CMK (cell line): ENCODE measurements around the gene UCP2.

Experiments
- DNase-seq: peaks from one replicate; pipeline ENCODE4 v3.0.0-alpha.2; 2010; ENCODE audit warnings: low read depth

Gene UCP2

DNA sequence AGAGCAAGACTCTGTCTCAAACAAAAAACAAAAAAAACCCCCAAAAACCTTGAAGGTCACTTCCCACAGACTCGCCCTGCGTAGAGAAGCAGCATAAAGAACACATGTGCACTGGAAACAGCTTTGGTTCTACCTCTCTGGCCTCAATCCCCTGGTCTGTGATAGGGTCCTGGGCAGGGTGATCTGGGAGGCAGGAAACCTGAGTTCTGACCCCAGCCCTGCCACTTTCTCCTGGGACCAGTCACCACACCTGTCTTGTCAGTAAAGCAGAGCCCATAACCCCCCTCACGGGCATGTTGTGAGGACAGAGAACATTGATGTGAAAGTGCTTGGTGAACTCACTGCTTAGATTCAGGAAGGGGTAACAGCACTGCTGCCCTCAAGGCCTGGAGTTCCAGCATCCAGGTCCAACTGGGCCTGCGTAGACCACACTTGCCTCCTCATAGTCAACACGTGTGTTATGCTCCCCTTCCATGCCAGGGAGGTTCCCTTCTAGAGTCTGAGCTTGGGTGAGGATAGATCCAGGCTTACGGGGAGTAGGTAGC, 11.4 kb downstream of the UCP2 start:
- DNase-seq = no peak

DNA sequence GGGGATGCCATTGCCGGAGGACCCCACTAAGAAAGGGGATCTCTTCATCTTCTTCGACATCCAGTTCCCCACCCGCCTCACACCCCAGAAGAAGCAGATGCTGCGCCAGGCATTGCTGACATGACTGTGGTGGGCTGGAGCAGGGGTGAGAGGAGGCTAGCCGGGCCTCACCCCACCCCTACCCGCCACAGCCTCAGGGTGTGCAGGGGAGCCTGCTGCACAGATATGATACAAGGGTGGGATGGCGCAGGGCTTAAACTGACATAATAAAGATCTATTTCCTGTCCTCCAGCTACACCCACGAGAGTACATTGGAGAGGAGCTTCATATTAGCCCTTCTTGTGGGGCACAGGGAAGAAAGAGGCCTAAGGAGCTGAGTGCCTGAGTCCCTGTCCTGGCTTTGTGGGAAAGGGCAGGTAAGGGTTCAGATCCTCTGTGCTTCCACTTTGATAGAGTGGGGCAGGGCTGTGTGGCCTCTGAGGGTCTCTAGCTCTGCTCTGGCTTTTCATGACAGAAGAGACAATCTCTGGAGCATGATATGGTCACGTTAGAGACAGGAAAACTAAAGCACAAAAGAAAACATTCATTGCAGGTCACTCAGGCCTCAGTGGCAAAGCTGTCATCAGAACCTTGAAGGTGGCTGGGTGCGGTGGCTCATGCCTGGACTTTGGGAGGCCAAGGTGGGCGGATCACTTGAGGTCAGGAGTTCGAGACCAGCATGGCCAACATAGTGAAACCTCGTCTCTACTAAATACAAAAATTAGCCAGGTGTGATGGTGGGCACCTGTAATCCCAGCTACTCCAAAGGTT, 12.4 kb downstream of the UCP2 start:
- no peak for DNase-seq

DNA sequence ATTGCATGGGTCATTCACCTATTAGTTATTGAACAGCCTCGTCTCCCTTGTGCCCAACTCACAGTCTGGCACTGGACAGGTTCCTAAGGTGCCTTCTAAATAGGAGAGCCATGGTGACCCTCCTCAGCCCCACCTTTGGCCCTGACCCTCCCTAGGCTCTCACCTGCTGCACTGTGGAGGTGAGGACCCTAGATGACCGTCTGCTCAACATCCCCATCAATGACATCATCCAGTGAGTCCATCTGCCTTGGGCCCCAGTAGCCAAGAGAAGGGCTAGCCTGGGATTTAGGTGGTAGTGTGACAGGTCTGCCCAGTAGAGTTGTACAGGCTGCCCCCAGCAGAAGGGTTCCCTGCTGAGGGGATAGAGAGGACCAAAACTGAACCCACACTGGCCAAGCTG, 13.6 kb downstream of the UCP2 start:
- DNase-seq = no peak

DNA sequence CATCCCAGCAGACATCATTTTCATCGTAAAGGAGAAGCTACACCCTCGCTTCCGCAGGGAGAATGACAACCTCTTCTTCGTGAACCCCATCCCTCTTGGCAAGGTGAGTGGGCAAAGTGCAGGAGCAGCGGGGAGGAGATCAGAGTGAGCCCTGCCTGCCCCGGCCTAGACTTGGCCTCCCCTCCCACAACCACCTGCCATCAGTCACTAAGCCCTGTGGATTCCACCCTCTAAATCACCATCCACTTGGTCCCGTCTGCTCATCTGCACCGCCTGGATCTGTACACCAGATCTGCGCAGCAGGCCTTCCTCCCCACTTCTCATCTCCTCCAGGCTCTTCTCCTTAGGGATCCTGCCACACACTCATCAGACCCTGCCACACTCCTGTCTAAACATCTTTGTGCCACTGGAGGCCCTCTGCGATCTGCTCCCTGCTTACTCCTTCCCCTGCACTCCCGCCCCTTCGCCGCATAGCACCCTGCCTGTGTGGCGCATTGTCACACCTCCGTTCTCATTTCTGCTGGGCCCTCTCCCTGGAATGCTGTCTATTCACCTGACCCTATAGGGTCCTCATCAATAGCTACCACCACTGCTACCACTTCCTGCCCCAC, 14.2 kb downstream of the UCP2 start:
- DNase-seq = no peak

DNA sequence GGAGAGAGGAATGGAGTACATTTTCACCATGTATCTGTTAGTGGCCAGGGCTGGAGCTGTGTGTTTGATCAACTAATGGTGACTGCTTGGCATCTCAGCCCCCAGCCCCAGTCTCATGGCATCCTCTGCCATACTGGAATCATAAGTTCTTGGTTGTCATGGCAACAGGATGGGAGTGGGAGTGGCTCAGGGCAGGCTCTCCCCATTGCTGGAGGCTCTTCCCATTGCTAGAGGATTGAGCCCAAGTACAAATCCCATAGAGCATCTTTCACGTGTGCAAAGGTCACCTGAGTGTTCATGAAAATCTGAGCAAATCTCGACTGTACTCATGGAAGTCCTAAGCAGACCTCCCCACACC, 16.9 kb downstream of the UCP2 start:
- DNase-seq = no peak

DNA sequence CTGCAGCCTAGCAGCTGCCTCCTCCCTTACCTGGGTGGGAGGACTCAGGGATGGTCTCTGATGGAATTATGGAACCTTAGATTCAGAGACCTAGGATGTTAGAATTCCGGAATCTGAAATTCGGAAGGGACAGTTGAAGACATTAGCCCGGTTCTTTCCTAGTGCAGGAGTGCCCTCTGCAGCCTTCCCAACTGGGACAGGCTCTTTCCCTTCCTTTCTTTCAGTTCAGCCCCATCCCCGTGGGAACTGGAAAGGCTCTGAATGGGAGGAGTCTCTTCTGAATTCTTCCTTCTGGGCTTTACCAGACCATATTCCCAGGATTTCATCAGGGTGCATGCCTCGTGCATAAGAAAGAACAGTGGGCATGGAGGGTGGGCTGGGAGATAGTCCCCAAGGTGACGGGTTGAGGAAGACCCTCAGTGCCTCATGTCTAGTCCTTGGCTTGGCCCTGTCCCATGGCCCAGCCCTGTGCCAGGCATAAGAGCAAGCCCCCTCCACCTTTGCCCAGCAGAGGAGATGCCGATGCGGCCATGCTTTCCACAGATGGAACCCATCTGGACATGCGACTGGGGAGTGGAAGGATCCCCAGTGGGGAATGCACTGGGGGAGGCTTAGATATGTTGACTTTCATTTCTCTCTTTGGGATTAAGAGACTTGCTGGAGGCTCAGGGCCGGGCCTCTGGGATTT, 17.4 kb downstream of the UCP2 start:
- DNase-seq = no peak

DNA sequence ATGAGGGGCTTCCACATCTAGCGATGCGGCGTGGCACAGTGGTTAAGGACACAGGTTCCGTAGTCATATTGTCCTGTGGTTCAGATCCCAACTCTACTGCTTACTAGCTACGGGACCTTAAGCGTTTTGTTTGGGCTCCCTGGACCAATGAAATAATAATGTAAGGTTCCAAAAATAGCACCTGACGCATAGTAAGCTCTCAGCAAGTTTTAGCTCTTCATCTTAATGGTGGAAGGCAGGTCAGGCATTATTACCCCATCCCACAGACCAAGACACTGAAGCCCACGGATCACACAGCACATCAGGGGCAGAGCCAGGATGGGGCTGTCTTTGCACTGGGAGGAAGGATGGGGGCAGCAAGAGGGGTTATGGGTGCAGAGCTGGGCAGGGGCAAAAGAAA, 18.8 kb downstream of the UCP2 start:
- no peak for DNase-seq

DNA sequence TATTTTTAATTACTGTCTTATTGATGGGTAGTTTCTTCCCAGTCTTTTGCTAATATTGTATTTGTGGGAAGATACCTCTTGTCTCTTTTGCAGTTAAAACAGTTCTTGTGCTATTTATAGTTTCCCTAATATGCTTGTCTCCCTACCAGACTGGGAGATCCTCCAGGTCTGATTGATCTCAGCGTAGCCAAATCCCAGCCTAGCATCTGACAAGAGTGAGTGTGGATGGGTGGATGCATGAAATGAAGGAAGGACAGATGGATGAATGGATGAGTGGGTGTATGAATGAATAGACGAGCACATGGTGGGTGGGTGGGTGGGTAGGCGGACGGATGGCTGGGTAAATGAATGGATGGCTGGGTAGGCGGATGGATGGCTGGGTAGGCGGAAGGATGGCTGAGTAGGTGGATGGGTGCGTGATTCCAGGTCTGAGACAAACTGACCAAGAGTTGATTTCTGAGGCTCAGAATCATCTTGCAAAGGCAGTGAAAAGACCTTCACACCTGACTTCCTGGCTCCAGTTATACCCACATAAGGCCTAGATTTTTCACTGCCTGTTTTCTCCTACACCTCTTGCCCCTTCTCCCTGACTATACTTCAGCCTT, 20.4 kb downstream of the UCP2 start:
- DNase-seq = no peak

DNA sequence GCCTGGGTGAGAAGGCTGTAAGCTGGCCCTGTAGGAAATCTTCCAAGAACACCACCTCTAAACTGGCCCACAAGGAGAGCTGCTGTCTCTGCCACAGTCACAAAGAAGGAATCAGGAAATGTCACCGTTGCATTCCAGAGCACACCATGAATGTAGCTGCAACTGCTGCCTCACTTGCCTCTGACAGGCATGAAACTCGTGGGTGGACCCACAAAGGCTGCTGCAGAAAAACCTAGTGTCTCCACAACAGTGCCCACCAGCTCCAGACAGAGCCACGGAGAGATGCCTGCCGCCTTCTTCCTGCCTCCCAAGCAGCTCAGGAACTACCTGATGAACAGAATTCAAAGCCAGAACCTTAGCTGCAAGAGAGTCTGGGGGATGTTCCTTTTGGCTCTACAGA, 21.3 kb downstream of the UCP2 start:
- no peak for DNase-seq

DNA sequence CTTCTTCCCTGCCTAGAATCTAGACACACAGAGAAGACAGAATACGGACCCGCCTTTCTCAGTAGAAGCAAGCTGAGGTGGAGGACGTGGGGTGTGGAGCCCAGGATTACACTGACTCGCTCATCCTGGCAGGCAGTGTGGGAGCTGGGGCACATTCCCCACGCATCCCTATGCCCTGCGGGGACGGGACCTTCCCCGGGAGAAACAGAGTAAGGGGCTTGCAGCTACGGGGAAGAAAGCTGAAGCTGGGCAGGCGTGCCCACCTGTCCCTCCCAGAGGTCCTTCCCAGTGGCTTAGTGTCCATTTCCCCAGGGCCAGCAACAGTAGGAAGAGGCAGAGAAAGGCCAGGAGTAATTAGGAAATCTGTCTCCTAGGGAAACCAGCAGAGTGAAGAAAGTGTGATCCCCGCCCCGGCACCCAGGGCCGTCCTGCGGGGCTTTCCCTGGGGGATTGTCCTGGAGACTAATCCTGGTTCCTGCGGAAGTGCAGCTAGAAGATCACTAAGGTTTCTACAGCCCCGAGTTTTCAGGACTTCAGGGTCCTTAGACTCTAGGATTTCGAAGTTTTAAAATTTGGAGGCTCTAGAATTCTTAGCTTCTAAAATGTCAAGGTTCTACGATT, 24.0 kb downstream of the UCP2 start:
- no peak for DNase-seq

DNA sequence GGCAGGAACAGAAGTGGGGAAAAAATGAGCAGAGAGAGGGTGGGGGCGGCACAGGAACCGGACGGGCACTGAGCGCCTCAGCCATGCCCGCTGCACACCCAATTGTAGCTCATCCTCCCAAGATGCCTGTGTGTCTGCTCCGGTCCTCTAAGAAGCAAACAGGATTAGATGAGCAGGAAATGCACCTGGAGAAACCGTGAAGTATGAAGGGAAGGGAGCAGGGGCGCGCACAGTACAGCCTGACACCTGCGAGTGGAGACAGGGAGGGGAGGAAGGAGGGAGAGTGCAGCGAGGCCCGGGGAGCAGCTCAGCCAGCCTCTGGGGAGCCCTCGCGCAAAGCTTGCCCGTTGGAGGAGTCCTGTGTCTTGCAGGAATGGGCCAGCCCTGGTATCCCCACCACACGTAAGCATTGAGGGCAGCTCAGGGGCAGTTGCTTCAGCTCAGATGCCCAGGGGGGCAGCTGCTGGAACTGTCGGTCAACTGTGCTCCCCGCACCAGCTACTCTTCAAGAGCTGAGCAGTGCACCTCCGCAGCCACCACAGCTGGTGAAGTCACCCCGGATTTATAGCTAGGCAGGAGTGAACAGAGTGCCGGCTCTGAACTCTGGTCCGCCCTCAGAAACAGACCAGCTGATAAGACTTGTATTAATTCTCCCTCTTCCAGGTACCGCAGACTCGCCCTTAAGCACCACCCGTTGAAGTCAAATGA, 24.8 kb downstream of the UCP2 start:
- DNase-seq = no peak

DNA sequence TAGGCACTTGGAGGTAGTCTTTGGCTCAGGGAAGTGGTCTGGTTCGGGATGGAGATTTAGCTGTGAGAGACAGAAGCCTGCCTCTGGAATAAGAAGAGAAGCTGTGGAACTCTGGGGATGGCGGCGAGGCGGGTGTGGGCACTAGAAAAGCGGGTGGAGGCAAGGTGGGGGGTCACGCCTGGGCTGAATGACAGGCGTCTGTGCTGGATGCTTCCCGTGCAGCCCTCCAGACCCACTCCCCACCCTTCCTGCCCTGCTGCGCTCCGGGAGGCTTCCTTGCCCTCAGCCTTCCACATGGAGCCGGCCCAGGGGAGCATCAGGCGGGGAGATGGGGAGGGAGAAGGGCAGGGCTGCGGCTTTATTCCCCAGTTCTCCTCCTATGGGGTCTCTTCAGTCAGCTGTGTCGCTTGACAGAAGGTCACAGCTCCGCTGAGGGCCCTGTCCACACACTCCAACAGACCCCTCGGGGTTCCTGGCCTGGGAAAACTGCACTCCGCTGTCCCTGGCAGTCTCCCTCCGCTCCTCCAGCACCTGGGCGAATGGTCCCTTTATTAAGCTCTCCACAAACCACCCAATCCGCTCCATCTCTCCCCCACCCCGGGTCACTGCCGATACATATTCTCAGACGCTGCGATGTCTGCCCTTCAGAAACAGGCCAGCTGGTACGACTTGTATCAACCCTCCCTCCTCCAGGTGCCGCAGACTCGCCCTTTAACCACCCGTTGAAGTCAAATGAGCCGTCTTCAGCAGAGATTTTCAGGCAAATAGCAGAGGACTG, 25.6 kb downstream of the UCP2 start:
- no peak for DNase-seq

DNA sequence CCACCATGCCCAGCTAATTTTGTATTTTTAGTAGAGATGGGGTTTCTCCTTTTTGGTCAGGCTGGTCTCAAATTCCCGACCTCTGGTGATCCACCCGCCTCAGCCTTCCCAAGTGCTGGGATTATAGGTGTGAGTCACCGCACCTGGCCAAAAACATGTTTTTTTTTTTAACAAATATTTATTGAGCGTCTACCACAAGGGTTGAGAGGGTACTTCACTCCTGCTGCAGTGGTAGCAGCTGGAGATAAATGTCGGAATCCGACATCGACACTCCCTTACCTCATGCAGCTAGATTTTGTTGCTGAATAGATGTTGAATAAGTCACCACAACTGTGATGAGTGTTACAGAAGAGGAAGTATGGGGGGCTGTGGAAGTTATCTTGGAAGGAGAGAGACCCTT, 30.8 kb downstream of the UCP2 start:
- DNase-seq = no peak

DNA sequence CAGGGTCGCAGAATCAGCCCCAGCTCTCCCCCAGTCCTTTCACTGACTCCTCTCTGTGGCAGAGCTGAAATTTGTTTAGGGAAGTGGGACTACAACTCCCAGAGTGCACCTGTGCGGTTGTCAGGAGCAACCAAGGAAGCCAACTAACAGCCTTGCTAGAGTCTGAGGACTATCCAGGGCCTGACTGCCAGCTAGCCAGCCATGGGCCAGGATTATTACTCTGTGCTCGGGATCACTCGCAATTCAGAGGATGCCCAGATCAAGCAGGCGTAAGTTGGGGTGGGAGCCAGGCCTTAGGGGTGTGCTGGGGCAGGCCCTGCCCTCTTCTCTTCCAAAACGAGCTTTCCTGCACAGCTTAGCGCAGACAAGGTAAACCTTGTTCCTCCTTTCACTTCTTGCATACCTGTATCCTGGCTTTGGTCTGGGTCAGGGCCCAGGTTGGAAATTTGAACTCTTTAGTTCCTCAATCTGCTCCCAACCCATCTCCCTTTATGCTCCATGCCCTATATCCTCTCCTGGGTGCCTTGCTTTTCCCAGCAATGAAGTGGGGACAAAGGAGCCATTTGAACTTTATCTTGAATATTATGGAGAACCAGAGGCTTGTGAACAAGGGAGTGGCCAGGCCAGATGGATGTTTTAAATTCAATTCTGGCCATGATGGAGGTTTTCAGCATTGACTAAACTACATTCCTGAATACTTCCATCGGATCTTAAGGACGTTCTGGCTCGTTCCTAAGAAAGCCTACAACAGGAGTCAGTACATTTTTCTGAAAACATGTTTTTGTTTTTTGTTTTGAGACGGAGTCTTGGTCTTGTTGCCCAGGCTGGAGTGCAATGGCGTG, 31.6 kb downstream of the UCP2 start, which contains the start of gene DNAJB13:
TSS of gene DNAJB13 (plus strand) at position 158 of the 842 bp plus-strand sequence. CDS start at position 202, 44 bp downstream.
- no peak for DNase-seq

DNA sequence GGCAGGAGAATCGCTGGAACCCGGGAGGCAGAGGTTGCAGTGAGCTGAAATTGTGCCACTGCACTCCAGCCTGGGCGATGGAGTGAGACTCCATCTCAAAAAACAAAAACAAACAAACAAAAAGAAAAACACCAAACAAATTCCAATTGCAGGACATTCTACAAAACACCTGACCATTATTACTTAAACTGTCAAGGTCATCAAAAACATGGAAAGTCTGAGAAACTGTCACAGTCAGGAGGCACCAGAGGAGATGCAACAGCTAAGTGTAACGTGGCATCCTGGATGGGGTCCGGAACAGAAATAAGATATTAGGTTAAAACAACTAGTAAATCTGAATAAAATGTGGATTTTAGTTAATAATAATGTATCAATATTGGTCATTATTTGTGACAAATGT, 32.7 kb downstream of the UCP2 start:
- DNase-seq = no peak

DNA sequence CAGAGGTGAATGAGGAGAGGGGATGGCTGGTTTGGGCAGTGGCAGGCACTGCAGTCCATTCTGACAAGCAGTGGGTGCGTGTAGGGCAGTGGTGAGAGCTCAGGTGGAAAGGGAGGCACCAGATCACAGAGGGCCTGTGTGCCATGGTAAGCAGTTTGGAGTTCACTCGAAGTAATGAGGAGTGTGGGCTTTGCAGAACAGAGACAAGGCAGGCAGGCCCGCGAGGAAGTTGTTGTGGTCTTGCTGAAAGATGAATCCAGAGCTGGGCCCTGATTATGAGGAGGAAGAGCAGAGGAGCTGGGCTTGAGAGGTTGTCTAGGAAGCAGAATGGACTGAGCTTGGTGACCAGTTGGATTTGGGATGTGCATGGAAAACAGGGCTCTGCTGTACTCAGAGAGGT, 33.4 kb downstream of the UCP2 start:
- DNase-seq = no peak

DNA sequence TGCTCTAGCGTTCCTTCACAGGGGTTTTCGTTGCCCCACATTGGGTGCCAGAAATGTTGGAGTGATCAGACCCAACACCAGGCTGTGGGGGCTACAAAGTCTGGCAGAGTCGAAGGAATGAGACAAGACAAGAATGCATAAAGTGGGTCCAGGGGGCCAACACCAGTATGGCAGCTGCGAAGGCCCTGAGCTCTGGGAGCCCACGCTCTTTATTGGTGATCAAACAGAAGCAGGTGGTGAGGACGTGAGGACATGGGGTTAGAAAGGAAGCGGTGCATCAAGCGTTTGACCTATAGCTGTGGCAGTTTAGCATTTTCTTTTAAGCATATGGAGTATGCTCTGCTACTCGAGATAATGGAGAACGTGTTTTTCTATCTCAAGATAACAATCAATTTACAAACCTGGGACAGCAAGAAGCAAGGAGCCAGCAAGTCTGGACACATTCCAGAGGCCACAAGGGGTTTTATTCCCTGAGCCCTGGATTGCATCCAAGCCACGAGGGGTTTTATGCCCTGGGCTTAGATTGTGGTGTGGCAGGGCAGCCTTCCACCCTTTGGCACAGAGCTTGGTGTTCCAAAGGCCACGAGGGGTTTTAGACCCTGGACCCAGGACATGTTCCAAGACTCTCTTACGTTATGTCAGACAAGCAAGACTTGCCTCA, 35.7 kb downstream of the UCP2 start:
- DNase-seq = no peak

DNA sequence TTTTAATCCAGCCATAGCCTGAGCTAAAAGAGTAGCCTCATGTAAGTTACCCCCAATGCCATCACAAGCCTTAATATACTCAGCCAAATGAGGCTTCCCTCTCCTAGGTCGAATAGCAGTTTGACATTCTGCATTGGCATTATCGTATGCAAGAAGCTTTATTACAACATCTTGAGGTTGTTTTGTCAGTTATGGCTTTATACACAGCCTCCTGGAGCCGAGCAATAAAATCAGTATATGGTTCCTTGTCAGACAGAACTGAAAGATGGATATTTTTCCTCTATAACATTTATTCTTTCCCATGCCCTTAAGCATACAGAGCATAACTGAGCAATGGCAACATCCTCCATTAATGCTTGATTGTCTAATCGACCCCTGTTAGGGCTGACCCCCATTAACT, 37.2 kb downstream of the UCP2 start:
- no peak for DNase-seq

DNA sequence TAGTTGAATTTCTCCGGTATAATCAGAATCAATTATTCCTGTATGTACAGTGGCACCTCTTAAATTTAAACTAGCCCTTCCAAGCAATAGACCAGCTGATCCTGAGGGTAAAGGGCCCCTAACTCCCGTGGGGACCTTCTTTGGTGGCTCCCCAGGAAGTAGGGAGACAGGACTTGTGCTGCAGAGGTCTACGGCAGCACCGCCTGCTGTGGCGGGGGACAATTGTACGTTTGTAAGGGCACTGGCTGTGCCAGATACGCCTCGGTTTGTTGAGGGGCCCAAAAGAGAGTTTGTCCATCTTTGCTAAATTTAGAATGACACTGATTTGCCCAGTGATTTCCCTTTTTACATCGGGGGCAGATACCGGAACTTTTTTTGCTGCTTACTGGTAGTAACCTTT, 37.7 kb downstream of the UCP2 start:
- no peak for DNase-seq
